GM18507 (cell line): ENCODE measurements around the gene BPHL.
"Not testable (repeated sequence)": the region's sequence is repeated elsewhere in the genome, so short reads cannot be mapped to it uniquely, and the experiment has no call there.

ENCODE experiments used
- DNase-seq: peaks from one replicate; pipeline ENCODE4 v3.0.0; 2011; ENCODE audit warnings: low read depth; ENCODE audit not compliant: insufficient read length; ENCODE audit errors: extremely low spot score
- FAIRE-seq: peaks from 2 replicates; lab custom pipeline; 2011; peaks lifted over from hg19 to GRCh38; lab: Jason Lieb, UNC

The BPHL gene

DNA sequence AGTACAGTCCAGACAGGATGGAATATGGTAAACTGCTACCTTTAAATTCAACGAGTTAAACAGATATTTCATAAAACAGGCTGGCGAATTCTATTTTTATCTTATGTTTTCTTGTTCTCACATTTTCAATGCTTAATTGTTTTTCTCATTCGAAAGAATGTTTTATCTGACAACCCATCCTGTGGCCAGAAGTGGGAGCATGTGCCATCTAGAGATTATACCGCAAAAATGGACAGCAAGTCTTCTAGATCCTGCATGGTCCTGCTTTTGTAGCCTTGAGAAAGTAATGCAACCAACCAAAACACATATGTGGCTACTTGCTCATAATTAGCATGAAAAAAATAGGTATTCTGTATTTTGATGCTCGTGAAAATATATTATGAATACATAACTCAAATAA, 78.3 kb downstream of the BPHL start:
- FAIRE-seq (no peak), DNase-seq (no peak)

DNA sequence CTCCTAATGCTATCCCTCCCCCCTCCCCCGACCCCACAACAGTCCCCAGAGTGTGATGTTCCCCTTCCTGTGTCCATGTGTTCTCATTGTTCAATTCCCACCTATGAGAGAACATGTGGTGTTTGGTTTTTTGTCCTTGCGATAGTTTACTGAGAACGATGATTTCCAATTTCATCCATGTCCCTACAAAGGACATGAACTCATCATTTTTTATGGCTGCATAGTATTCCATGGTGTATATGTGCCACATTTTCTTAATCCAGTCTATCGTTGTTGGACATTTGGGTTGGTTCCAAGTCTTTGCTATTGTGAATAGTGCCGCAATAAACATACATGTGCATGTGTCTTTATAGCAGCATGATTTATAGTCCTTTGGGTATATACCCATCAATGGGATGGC, 79.2 kb downstream of the BPHL start:
- DNase-seq, FAIRE-seq: not testable (repeated sequence)

DNA sequence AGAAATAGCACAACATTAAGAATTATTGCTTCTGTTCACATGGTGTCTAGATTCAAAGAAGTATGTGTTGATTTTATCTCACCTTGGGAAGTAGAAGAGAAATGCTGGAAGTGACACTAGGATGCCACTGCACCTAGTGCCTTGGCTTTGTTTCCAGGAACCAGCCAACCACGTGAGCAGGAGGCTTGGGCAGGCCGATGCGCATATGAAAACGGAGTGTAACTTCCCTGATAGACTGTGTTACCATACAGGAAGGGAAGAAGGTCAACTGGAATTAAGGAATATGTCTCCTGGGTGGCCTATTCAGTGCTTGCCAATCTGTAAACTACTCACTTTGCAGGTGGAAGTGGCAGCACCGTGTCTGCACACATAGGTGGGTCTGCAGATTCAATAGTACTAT, 80.9 kb downstream of the BPHL start:
- no peak for DNase-seq
- FAIRE-seq: no peak

- DNase-seq (no peak), FAIRE-seq (no peak)
Measured at GRCh38 chr6:3200682-3201081, 82.2 kb downstream of the BPHL start.

DNA sequence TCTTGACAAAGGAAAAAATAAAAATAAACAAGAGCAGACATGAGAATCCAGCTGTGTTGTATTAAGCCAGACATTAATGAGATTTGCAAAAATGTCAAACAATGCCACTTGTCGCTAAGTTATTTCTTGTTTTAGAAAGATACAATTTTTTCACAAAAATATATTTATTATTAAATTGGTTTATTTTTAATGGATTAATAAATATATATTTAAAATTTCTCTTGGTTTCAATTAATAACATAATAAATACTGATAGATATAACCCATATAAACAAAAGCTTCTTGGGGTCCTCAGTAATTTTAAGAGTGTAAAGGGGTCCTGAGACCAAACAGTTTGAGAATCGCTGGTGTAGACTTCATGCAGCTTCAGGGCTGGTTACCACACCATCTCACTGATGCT, 82.9 kb downstream of the BPHL start:
- DNase-seq: no peak
- FAIRE-seq: no peak
